ENCODE results near the gene TSPAN3. TPM values are rescaled to one million over a fixed set of nuclear protein-coding genes. Genes with fewer than 3 reads are reported as not detected.
A peak's percentile ranks its signal among the peaks of the same experiment; 100 is the strongest.

Gene TSPAN3
- total RNA-seq, 1 experiment from 2014 or later: 205 TPM

DNA sequence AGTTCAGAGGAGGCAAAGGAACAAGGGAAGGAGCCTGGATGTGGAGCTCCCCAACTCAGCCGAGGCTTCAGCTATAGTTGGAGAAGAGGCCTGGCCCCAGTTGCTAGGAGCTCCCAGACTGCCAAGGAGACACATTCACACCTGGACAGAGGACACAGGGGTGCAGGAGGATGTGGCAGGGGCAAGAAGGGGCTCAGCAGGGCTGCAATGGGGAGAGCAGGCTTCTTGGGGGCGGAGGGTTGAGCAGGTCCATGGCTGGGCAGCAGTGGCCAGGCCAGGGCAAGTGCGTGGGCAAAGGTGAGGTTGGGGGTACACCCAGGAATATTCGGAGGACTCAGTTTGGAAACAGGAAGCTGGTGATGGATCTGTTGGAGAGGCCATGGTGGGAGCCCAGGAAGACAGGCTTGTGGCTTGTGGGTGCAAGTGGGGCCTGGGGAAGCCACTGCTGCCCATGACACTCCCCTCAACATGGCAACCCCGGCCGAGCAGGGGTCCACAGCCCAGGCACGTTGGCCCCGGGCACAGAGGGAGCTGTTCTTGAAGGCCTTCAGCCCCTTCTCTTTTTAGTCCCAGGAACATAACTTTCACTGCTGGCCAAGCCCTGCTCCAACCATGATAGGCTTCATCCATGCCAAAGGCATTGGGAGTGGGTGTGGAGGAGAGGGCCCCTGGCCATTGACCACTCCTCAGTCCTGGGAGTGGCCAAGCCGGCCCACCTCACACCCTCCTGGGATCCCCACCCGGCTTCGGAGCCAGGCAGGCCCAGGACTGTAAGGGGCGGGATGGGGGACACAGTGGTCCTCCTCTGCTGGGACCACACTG, 33.3 kb downstream of the TSPAN3 start:
- Histone ChIP-seq H3K27ac (ENCODE audit: low read length) (no peak overlapping the region), H3K36me3 (ENCODE audit: insufficient read depth, low read length) (peaks cover 24% of the 10 kb centered on the region), H3K9me2 (replicated peaks; ENCODE audit: insufficient read depth, low read length) (no peaks in the 10 kb centered on the region), H2AFZ (ENCODE audit: low read length) (no peak overlapping the region), H3K4me3 (ENCODE audit: low read length) (no peak overlapping the region), H3K9me3 (ENCODE audit: low read length) (peaks cover 4% of the 10 kb centered on the region; the same call in 1 of the 2 replicates), H3K4me2 (ENCODE audit: low read depth, low read length, poor library complexity, severe bottlenecking) (no peak overlapping the region), H3K79me2 (ENCODE audit: low read length) (no peaks in the 10 kb centered on the region), H3K4me1 (ENCODE audit: low read length) (peaks cover 11% of the 10 kb centered on the region), H3K27me3 (ENCODE audit: low read length) (no peaks in the 10 kb centered on the region), H4K20me1 (ENCODE audit: insufficient read depth, low read depth, low read length) (no peaks in the 10 kb centered on the region), H3K9ac (ENCODE audit: low read length) (no peak overlapping the region)
- DNase-seq: no peak

DNA sequence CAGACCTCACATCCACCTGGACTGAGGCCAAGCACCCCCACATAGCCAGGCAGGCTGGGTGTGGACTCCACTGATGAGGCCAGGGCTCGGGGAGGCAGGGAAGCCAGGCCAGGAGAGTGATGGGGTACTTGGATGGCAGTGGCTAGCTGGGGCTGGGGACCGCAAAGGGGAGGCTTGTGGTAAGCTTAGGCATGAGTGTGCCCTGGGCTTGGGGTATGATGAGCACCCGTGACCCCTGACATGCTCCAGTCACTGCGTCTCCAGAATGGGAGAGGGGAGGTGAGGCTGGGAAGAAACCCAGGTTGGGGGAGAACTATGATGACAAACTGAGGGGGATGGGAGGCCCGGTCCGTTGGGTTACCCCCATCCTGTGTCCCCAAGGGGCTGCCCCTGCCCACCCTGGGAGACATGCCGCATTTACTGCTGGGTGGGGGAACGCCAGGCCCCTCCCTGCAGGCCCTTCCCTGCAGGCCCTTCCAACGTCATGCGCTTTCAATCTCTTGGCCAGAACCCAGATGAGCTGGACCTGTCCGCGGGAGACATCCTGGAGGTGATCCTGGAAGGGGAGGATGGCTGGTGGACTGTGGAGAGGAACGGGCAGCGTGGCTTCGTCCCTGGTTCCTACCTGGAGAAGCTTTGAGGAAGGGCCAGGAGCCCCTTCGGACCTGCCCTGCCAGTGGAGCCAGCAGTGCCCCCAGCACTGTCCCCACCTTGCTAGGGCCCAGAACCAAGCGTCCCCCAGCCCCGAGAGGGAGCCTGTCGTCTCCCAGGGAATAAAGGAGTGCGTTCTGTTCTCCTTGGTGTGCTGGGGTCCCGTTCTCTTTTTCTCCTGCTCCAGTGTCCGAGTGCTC, 34.1 kb downstream of the TSPAN3 start:
- no peaks in the 10 kb centered on the region for H3K79me2 ChIP-seq (ENCODE audit: low read length)
- H2AFZ ChIP-seq (ENCODE audit: low read length): no peak overlapping the region
- peaks cover 4% of the 10 kb centered on the region; the same call in 1 of the 2 replicates for H3K9me3 ChIP-seq (ENCODE audit: low read length)
- H3K4me3 ChIP-seq (ENCODE audit: low read length): no peak overlapping the region
- no peak overlapping the region for H3K27ac ChIP-seq (ENCODE audit: low read length)
- no peak overlapping the region for H3K9ac ChIP-seq (ENCODE audit: low read length)
- H3K36me3 ChIP-seq (ENCODE audit: insufficient read depth, low read length): peaks cover 21% of the 10 kb centered on the region
- no peak overlapping the region for H3K4me2 ChIP-seq (ENCODE audit: low read depth, low read length, poor library complexity, severe bottlenecking)
- peaks cover 14% of the 10 kb centered on the region for H3K4me1 ChIP-seq (ENCODE audit: low read length)
- DNase-seq: no peak
- H4K20me1 ChIP-seq (ENCODE audit: insufficient read depth, low read depth, low read length): no peaks in the 10 kb centered on the region
- H3K27me3 ChIP-seq (ENCODE audit: low read length): no peaks in the 10 kb centered on the region
- no peaks in the 10 kb centered on the region for H3K9me2 ChIP-seq (replicated peaks; ENCODE audit: insufficient read depth, low read length)

DNA sequence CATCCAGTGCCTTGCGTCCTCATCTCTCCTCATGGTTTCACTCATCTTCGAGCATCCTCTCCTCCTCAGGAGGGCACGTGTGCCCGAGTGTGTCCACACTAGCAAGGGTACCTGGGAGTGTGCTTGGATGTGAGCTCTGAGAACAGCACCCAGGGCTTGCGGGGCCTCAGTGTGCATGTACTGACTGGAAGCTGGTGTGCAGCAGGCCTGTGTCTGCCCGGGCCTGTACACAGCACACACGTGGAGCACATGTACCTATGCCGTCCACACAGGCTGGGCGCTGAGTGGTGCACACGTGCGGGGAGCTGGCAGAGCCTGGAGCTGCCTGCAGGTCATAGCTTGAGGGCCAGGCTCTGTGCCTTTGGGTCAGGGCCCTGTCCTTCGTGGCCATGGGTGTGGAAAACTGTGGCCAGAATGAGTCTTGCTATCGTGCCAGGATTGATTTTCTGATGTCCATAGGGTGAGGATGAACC, 34.9 kb downstream of the TSPAN3 start:
- H3K27me3 ChIP-seq (ENCODE audit: low read length): no peaks in the 10 kb centered on the region
- no peak for DNase-seq
- peaks cover 18% of the 10 kb centered on the region for H3K36me3 ChIP-seq (ENCODE audit: insufficient read depth, low read length)
- H4K20me1 ChIP-seq (ENCODE audit: insufficient read depth, low read depth, low read length): no peaks in the 10 kb centered on the region
- no peak overlapping the region for H2AFZ ChIP-seq (ENCODE audit: low read length)
- H3K9me2 ChIP-seq (replicated peaks; ENCODE audit: insufficient read depth, low read length): no peaks in the 10 kb centered on the region
- no peak overlapping the region for H3K9ac ChIP-seq (ENCODE audit: low read length)
- no peaks in the 10 kb centered on the region for H3K79me2 ChIP-seq (ENCODE audit: low read length)
- no peak overlapping the region for H3K4me2 ChIP-seq (ENCODE audit: low read depth, low read length, poor library complexity, severe bottlenecking)
- H3K9me3 ChIP-seq (ENCODE audit: low read length): peaks cover 4% of the 10 kb centered on the region; the same call in 1 of the 2 replicates
- H3K4me3 ChIP-seq (ENCODE audit: low read length): no peak overlapping the region
- peaks cover 21% of the 10 kb centered on the region for H3K4me1 ChIP-seq (ENCODE audit: low read length)
- no peak overlapping the region for H3K27ac ChIP-seq (ENCODE audit: low read length)

DNA sequence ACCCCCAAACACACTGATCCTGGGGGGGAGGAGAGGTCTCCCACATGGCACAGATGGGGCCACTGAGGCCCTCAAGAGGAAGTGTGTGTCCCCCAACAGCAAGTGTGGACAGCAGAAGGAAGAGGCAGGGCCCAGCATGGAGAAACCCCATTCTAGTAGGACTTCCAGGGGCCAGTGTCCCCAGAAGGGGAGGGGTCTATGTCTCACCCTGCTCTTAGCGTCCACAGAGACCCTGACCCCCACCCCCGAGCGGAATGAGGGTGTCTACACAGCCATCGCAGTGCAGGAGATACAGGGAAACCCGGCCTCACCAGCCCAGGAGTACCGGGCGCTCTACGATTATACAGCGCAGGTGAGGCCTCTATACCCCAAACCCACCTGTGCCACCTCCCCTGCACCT, 35.3 kb downstream of the TSPAN3 start:
- Histone ChIP-seq H3K27me3 (ENCODE audit: low read length) (no peaks in the 10 kb centered on the region), H3K9ac (ENCODE audit: low read length) (no peak overlapping the region), H4K20me1 (ENCODE audit: insufficient read depth, low read depth, low read length) (no peaks in the 10 kb centered on the region), H3K4me2 (ENCODE audit: low read depth, low read length, poor library complexity, severe bottlenecking) (no peak overlapping the region), H3K9me2 (replicated peaks; ENCODE audit: insufficient read depth, low read length) (no peaks in the 10 kb centered on the region), H3K4me3 (ENCODE audit: low read length) (no peak overlapping the region), H3K9me3 (ENCODE audit: low read length) (peaks cover 4% of the 10 kb centered on the region; the same call in 1 of the 2 replicates), H3K36me3 (ENCODE audit: insufficient read depth, low read length) (peaks cover 18% of the 10 kb centered on the region), H3K27ac (ENCODE audit: low read length) (no peak overlapping the region), H3K4me1 (ENCODE audit: low read length) (peaks cover 21% of the 10 kb centered on the region), H3K79me2 (ENCODE audit: low read length) (no peaks in the 10 kb centered on the region), H2AFZ (ENCODE audit: low read length) (no peak overlapping the region)
- DNase-seq: no peak

DNA sequence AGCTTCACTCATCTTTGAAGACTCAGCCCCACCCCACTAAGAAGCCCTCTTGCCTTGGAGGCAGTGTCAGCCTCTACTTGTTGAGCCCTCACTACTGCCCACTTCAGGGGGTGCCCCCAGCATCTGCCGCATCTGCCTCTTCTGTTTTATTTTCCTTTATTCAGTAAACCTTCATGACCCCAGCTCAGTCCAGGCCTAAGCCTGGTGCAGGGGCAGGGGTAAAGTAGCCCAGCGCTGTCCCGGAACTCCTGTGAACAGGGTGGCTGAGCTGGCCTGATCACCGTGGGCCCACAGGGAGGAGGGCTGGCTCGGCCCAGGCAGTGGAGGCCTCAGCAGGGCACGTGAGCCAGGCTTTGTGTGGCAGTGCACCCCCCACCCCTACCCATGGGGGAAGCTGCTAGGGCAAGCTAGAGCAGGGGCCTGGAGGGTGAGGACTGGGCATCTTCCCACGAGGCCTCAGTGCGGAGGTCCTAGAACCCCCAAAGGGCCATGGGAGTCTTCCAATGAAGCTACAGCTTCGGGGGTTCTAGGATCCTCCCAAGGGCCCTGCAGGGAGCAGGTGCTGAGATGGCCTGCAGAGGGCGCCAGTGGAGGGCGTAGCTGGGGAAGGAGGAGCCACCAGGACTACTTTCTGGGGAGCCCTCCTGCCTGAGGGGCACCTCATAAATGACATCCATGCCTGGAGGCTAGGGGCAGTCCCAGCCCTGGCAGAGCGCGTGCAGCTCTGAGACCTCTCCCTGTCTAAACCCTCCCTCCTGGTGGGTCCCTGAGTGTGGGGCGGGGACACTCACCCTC, 36.0 kb downstream of the TSPAN3 start:
- Histone ChIP-seq H4K20me1 (ENCODE audit: insufficient read depth, low read depth, low read length) (no peaks in the 10 kb centered on the region), H3K9ac (ENCODE audit: low read length) (no peak overlapping the region)

DNA sequence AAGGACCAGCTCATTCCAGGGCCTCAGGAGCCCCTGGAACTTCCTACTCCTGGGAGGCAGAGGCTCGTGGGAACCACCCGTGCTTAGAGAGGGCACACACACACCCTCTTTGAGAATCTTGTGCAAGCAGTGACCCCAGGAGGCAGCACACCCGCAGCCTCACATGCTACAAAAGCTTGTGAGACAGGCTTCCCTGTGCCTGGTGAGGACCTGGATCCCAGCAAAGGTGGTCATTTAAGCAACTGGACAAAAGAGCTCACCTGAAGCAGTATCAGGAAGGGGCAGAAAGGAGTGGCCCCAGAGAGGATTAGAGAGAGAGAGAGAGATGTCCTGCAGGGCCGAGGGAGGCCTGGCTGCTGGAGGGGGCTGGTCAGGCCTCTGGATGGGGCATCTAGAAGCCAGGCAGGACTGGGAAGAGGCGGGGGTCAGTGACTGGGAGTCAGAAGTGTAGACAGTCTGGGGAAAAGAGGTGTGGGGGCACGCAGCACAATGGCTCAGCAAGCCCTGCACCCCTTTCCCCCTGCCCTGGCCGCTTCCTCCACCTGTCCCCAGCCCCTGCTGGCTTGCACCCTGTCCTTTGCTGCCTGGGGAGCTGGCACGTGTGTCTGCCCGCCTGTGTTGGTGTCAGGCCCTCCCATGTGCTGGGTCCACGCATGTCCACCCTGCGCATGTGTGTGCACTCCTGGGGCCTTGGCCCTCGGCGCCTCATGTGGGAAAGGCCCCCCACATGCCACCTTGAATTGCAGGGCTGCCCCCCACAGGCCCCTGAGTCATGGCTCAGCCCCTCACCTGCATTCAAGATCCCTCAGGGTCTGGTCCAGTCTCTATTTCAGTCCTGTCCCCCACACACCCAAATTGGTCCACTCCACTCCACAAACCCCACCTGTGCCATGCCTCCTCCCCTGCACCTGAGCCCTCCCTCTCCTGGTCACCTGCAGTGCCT, 36.9 kb downstream of the TSPAN3 start:
- Histone ChIP-seq H3K36me3 (ENCODE audit: insufficient read depth, low read length) (peaks cover 18% of the 10 kb centered on the region), H3K27ac (ENCODE audit: low read length) (no peak overlapping the region), H3K27me3 (ENCODE audit: low read length) (no peaks in the 10 kb centered on the region), H3K9me3 (ENCODE audit: low read length) (peaks cover 4% of the 10 kb centered on the region; the same call in 1 of the 2 replicates), H3K9ac (ENCODE audit: low read length) (no peak overlapping the region), H3K4me3 (ENCODE audit: low read length) (no peak overlapping the region), H4K20me1 (ENCODE audit: insufficient read depth, low read depth, low read length) (no peaks in the 10 kb centered on the region), H3K9me2 (replicated peaks; ENCODE audit: insufficient read depth, low read length) (no peaks in the 10 kb centered on the region), H3K4me1 (ENCODE audit: low read length) (peaks cover 32% of the 10 kb centered on the region), H2AFZ (ENCODE audit: low read length) (no peak overlapping the region), H3K79me2 (ENCODE audit: low read length) (no peaks in the 10 kb centered on the region), H3K4me2 (ENCODE audit: low read depth, low read length, poor library complexity, severe bottlenecking) (no peak overlapping the region)
- DNase-seq: no peak

More for the DNA sequence above, 36.0 kb downstream of the TSPAN3 start:
- Histone ChIP-seq H2AFZ (ENCODE audit: low read length) (no peak overlapping the region), H3K27ac (ENCODE audit: low read length) (no peak overlapping the region), H3K79me2 (ENCODE audit: low read length) (no peaks in the 10 kb centered on the region), H3K4me3 (ENCODE audit: low read length) (no peak overlapping the region), H3K4me2 (ENCODE audit: low read depth, low read length, poor library complexity, severe bottlenecking) (no peak overlapping the region), H3K4me1 (ENCODE audit: low read length) (peaks cover 26% of the 10 kb centered on the region), H3K9me2 (replicated peaks; ENCODE audit: insufficient read depth, low read length) (no peaks in the 10 kb centered on the region), H3K27me3 (ENCODE audit: low read length) (no peaks in the 10 kb centered on the region), H3K9me3 (ENCODE audit: low read length) (peaks cover 4% of the 10 kb centered on the region; the same call in 1 of the 2 replicates), H3K36me3 (ENCODE audit: insufficient read depth, low read length) (peaks cover 18% of the 10 kb centered on the region)
- peak; percentile 86 for DNase-seq

DNA sequence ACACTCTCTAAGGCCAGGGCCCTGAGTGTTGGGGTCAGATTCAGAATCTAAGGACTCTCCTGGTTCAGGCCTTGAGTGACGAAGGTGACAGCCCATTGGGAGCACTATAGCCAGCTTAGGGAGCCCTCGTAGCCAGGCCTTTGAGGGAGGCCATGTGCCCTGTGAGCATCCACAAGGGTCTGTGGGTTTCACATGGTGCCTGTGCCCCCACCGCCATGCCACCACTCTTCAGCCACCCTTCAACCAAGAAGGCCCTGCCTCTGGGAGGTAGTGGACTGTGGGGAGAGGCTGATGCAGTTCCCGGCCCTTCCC, 37.5 kb downstream of the TSPAN3 start:
- DNase-seq: no peak
- H4K20me1 ChIP-seq (ENCODE audit: insufficient read depth, low read depth, low read length): no peaks in the 10 kb centered on the region

More for the DNA sequence above, 37.5 kb downstream of the TSPAN3 start:
- Histone ChIP-seq H3K27ac (ENCODE audit: low read length) (no peak overlapping the region), H3K9me3 (ENCODE audit: low read length) (peaks cover 4% of the 10 kb centered on the region; the same call in 1 of the 2 replicates), H3K4me3 (ENCODE audit: low read length) (no peak overlapping the region), H3K4me2 (ENCODE audit: low read depth, low read length, poor library complexity, severe bottlenecking) (no peak overlapping the region), H3K4me1 (ENCODE audit: low read length) (peaks cover 32% of the 10 kb centered on the region), H3K9me2 (replicated peaks; ENCODE audit: insufficient read depth, low read length) (no peaks in the 10 kb centered on the region), H3K27me3 (ENCODE audit: low read length) (no peaks in the 10 kb centered on the region), H3K36me3 (ENCODE audit: insufficient read depth, low read length) (peaks cover 18% of the 10 kb centered on the region), H3K79me2 (ENCODE audit: low read length) (no peaks in the 10 kb centered on the region), H3K9ac (ENCODE audit: low read length) (no peak overlapping the region), H2AFZ (ENCODE audit: low read length) (no peak overlapping the region)

All from Karpas-422 (cell line).